Measurements from ENCODE around the gene EML3. TPM values are rescaled to one million over a fixed set of nuclear protein-coding genes. Genes with fewer than 3 reads are reported as not detected.

EML3 gene
- total and polyA plus RNA-seq, 2 of the 13 experiments (the other 11 are each of a cell fraction or from before 2014, with no cell fraction given) = 10.6 to 12.3 TPM

DNA sequence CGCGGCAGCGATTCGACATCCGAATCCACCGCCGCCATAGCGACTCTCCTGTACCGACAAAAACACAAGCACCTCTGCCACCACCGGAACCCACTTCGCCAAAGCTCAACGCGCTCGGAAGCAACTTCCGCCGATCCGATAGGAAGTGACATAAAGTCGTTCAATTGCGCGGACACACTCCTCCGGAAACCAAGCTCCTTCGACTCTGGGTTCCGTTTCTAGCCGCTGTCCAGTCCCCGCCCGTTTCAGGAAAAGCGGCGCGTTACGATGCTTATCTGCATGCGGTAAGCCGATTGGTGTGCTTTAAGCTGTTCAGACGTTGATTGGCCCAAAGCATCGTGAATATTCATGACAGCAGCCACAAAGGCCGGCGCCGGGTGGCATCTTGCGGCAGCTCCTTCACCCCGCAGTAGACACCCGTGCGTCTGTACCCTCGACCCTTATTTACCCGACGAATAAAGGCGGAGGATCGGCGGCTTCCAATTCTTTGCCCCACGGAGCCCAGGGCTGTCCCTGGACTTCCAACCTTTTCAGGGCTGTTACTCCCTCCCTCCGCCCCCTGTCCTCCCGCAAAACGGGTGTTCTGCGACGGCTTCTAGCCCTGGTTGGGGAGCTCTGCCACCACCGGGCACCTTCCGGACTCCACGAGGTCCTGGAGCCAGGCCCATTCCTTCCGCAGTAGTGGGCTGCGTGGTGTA lies 21.0 kb downstream of the EML3 start, which contains the start of gene TUT1 (continued):
- TF ChIP-seq EP300 (IDR thresholded peaks at IDR 0.05; ENCODE audit: low read depth in 2 of 2, low read length in 2 of 2) = peak in 1 of 2 experiments; percentile 60; a peak in 1 of 4 replicates
- no peak for TF ChIP-seq EP300 (CRISPR knock-in tag; IDR thresholded peaks at IDR 0.05; ENCODE audit: borderline replicate concordance)
- TF ChIP-seq, protein P1, sequence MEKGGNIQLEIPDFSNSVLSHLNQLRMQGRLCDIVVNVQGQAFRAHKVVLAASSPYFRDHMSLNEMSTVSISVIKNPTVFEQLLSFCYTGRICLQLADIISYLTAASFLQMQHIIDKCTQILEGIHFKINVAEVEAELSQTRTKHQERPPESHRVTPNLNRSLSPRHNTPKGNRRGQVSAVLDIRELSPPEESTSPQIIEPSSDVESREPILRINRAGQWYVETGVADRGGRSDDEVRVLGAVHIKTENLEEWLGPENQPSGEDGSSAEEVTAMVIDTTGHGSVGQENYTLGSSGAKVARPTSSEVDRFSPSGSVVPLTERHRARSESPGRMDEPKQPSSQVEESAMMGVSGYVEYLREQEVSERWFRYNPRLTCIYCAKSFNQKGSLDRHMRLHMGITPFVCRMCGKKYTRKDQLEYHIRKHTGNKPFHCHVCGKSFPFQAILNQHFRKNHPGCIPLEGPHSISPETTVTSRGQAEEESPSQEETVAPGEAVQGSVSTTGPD (CRISPR knock-in tag; IDR thresholded peaks at IDR 0.05) = peak; percentile 82; the same call in 1 of the 2 replicates
- peak; percentile 98 for TF ChIP-seq U2AF1 (optimal IDR thresholded peaks at IDR 0.05; ENCODE audit: low read depth, low read length)
- TF ChIP-seq, protein P2, sequence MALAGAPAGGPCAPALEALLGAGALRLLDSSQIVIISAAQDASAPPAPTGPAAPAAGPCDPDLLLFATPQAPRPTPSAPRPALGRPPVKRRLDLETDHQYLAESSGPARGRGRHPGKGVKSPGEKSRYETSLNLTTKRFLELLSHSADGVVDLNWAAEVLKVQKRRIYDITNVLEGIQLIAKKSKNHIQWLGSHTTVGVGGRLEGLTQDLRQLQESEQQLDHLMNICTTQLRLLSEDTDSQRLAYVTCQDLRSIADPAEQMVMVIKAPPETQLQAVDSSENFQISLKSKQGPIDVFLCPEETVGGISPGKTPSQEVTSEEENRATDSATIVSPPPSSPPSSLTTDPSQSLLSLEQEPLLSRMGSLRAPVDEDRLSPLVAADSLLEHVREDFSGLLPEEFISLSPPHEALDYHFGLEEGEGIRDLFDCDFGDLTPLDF (CRISPR knock-in tag; IDR thresholded peaks at IDR 0.05) = peak; percentile 89
- peak; percentile 90 for TF ChIP-seq ZNF605 (CRISPR knock-in tag; IDR thresholded peaks at IDR 0.05)
- no peak for TF ChIP-seq SUZ12 (IDR thresholded peaks at IDR 0.05; ENCODE audit: low read depth, low read length)
- TF ChIP-seq, protein P3, sequence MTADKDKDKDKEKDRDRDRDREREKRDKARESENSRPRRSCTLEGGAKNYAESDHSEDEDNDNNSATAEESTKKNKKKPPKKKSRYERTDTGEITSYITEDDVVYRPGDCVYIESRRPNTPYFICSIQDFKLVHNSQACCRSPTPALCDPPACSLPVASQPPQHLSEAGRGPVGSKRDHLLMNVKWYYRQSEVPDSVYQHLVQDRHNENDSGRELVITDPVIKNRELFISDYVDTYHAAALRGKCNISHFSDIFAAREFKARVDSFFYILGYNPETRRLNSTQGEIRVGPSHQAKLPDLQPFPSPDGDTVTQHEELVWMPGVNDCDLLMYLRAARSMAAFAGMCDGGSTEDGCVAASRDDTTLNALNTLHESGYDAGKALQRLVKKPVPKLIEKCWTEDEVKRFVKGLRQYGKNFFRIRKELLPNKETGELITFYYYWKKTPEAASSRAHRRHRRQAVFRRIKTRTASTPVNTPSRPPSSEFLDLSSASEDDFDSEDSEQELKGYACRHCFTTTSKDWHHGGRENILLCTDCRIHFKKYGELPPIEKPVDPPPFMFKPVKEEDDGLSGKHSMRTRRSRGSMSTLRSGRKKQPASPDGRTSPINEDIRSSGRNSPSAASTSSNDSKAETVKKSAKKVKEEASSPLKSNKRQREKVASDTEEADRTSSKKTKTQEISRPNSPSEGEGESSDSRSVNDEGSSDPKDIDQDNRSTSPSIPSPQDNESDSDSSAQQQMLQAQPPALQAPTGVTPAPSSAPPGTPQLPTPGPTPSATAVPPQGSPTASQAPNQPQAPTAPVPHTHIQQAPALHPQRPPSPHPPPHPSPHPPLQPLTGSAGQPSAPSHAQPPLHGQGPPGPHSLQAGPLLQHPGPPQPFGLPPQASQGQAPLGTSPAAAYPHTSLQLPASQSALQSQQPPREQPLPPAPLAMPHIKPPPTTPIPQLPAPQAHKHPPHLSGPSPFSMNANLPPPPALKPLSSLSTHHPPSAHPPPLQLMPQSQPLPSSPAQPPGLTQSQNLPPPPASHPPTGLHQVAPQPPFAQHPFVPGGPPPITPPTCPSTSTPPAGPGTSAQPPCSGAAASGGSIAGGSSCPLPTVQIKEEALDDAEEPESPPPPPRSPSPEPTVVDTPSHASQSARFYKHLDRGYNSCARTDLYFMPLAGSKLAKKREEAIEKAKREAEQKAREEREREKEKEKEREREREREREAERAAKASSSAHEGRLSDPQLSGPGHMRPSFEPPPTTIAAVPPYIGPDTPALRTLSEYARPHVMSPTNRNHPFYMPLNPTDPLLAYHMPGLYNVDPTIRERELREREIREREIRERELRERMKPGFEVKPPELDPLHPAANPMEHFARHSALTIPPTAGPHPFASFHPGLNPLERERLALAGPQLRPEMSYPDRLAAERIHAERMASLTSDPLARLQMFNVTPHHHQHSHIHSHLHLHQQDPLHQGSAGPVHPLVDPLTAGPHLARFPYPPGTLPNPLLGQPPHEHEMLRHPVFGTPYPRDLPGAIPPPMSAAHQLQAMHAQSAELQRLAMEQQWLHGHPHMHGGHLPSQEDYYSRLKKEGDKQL (CRISPR knock-in tag; IDR thresholded peaks at IDR 0.05; ENCODE audit: low read depth) = 0 out of 2 replicates have a peak, but pooled peaks have one; percentile 18
- 0 out of 2 replicates have a peak, but pooled peaks have one; percentile 29 for TF ChIP-seq ZNF441 (CRISPR knock-in tag; IDR thresholded peaks at IDR 0.05; ENCODE audit: borderline replicate concordance)
- TF ChIP-seq ARNT2 (CRISPR knock-in tag; IDR thresholded peaks at IDR 0.05; ENCODE audit: low read depth) = 0 out of 2 replicates have a peak, but pooled peaks have one; percentile 62
- peak; percentile 36; the same call in 1 of the 2 replicates for TF ChIP-seq ZNF777 (CRISPR knock-in tag; IDR thresholded peaks at IDR 0.05)
- TF ChIP-seq NCOR1 (IDR thresholded peaks at IDR 0.05; ENCODE audit: borderline replicate concordance, low read length) = peak; percentile 60; the same call in 1 of the 2 replicates
- peak; percentile 96; the same call in 1 of the 2 replicates for TF ChIP-seq ZNF556 (CRISPR knock-in tag; IDR thresholded peaks at IDR 0.05; ENCODE audit: borderline replicate concordance)
- TF ChIP-seq, protein P4, sequence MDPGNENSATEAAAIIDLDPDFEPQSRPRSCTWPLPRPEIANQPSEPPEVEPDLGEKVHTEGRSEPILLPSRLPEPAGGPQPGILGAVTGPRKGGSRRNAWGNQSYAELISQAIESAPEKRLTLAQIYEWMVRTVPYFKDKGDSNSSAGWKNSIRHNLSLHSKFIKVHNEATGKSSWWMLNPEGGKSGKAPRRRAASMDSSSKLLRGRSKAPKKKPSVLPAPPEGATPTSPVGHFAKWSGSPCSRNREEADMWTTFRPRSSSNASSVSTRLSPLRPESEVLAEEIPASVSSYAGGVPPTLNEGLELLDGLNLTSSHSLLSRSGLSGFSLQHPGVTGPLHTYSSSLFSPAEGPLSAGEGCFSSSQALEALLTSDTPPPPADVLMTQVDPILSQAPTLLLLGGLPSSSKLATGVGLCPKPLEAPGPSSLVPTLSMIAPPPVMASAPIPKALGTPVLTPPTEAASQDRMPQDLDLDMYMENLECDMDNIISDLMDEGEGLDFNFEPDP (CRISPR knock-in tag; conservative IDR thresholded peaks at IDR 0.05) = 0 out of 2 replicates have a peak, but pooled peaks have one; percentile 72
- peak; percentile 70; the same call in 1 of the 2 replicates for TF ChIP-seq EEA1 (CRISPR knock-in tag; IDR thresholded peaks at IDR 0.05; ENCODE audit: borderline replicate concordance)
- TF ChIP-seq XRCC5 (optimal IDR thresholded peaks at IDR 0.05; ENCODE audit: low read length) = peak; percentile 99
- no peak for TF ChIP-seq KDM6A (CRISPR knock-in tag; IDR thresholded peaks at IDR 0.05; ENCODE audit: low read depth)
- peak; percentile 78; the same call in 1 of the 2 replicates for TF ChIP-seq ZNF598 (CRISPR knock-in tag; IDR thresholded peaks at IDR 0.05; ENCODE audit: borderline replicate concordance)
- no peak for TF ChIP-seq SMARCC2 (IDR thresholded peaks at IDR 0.05)
- no peak for TF ChIP-seq ZBTB3 (CRISPR knock-in tag; IDR thresholded peaks at IDR 0.05; ENCODE audit: borderline replicate concordance, low read depth)

Data from HepG2 (cell line).